IMR-90 (cell line): ENCODE data around the gene OR13A1. TPM values are rescaled to one million over a fixed set of nuclear protein-coding genes. Genes with fewer than 3 reads are reported as not detected.
"Not testable (repeated sequence)": the region's sequence is repeated elsewhere in the genome, so short reads cannot be mapped to it uniquely, and the experiment has no call there.

ENCODE experiments used
- ATAC-seq: fragments of 200-7000 bp; cut with Tn5 transposase; 2 replicates; pipeline ENCODE4 v1.9.1; 2020; ENCODE audit warnings: low read depth, mild to moderate bottlenecking, moderate library complexity
- BruUV-seq: library from RNA; stranded (reverse); fragments of 400-500 nt; replicated peaks from 2 replicates; lab custom pipeline; 2021; lab: Mats Ljungman, UMichigan
- CTCF ChIA-PET: fragments of 300-600 bp; formaldehyde crosslinking; extraction: SDS; loops from one replicate; lab custom pipeline; 2021; ENCODE audit warnings: antibody characterized with exemption; lab: Yijun Ruan, JAX
- POLR2A ChIA-PET: fragments of 300-600 bp; sonication (Branson Sonifier 250); formaldehyde crosslinking; loops from one replicate; lab custom pipeline; 2022; ENCODE audit warnings: antibody characterized with exemption; ENCODE audit not compliant: unreplicated experiment; lab: Charles Lee
- DNase-seq: peaks from one replicate; pipeline ENCODE4 v3.0.0; 2013
- H2AFZ ChIP-seq: replicated peaks from 2 replicates; pipeline ENCODE3; 2013; ENCODE audit warnings: low read length, mild to moderate bottlenecking; ENCODE audit not compliant: poor library complexity
- H2AK5ac ChIP-seq: 2 replicates; pipeline ENCODE4 v1.6.1; 2013; ENCODE audit warnings: low read depth, low read length, inconsistent platforms
- H2AK9ac ChIP-seq: replicated peaks from 2 replicates; pipeline ENCODE3; 2013; ENCODE audit warnings: mild to moderate bottlenecking, low read depth, low read length, moderate library complexity; ENCODE audit not compliant: poor library complexity
- H2BK120ac ChIP-seq: 2 replicates; pipeline ENCODE4 v1.6.1; 2013; ENCODE audit warnings: low read depth, low read length, inconsistent platforms
- H2BK15ac ChIP-seq: 3 replicates; pipeline ENCODE4 v1.6.1; 2013; ENCODE audit warnings: low read depth, low read length, inconsistent platforms
- H2BK20ac ChIP-seq: 2 replicates; pipeline ENCODE4 v1.6.1; 2013; ENCODE audit warnings: low read depth, mild to moderate bottlenecking, inconsistent platforms, low read length, moderate library complexity
- H2BK5ac ChIP-seq: 2 replicates; pipeline ENCODE4 v1.6.1; 2013; ENCODE audit warnings: mild to moderate bottlenecking, low read depth, low read length, inconsistent platforms; ENCODE audit not compliant: poor library complexity, severe bottlenecking
- H3K14ac ChIP-seq: replicated peaks from 2 replicates; pipeline ENCODE4 v1.6.1; 2013; ENCODE audit warnings: low read depth, low read length, inconsistent platforms
- H3K18ac ChIP-seq: 2 replicates; pipeline ENCODE4 v1.6.1; 2013; ENCODE audit warnings: low read depth, low read length, control low read depth
- H3K23ac ChIP-seq: 2 replicates; pipeline ENCODE4 v1.6.1; 2013; ENCODE audit warnings: low read depth, low read length, inconsistent platforms
- H3K27ac ChIP-seq: 2 replicates; pipeline ENCODE4 v1.5.1; 2013; ENCODE audit warnings: mild to moderate bottlenecking, control low read depth, low read length; ENCODE audit not compliant: insufficient read depth
- H3K27me3 ChIP-seq: 2 replicates; pipeline ENCODE4 v1.6.1; 2013; ENCODE audit warnings: low read length; ENCODE audit not compliant: control insufficient read depth, insufficient read depth
- H3K36me3 ChIP-seq: 2 replicates; pipeline ENCODE4 v1.6.1; 2013; ENCODE audit warnings: low read length, mixed read lengths; ENCODE audit not compliant: control insufficient read depth, insufficient read depth
- H3K4ac ChIP-seq: 2 replicates; pipeline ENCODE4 v1.6.1; 2013; ENCODE audit warnings: low read depth, low read length, inconsistent platforms
- H3K4me1 ChIP-seq: 2 replicates; pipeline ENCODE4 v1.6.1; 2013; ENCODE audit warnings: low read length, mixed read lengths; ENCODE audit not compliant: control insufficient read depth, insufficient read depth
- H3K4me2 ChIP-seq: 2 replicates; pipeline ENCODE4 v1.6.1; 2013; ENCODE audit warnings: low read depth, mild to moderate bottlenecking, control low read depth, low read length, moderate library complexity
- H3K4me3 ChIP-seq: 2 replicates; pipeline ENCODE4 v1.5.1; 2013; ENCODE audit warnings: low read depth, mild to moderate bottlenecking, control low read depth, low read length, moderate library complexity; ENCODE audit not compliant: insufficient read depth
- H3K56ac ChIP-seq: 2 replicates; pipeline ENCODE4 v1.6.1; 2013; ENCODE audit warnings: low read length, inconsistent platforms; ENCODE audit not compliant: insufficient read depth; ENCODE audit errors: extremely low read depth
- H3K79me1 ChIP-seq, 2 experiments: 2 replicates each; pipeline ENCODE4 v1.6.1; 2013; ENCODE audit warnings: low read length in 2 of 2, inconsistent platforms in 1 of 2, low read depth in 1 of 2
- H3K9ac ChIP-seq: 2 replicates; pipeline ENCODE4 v1.6.1; 2013; ENCODE audit warnings: low read depth, low read length, control low read depth
- H3K9me1 ChIP-seq: 2 replicates; pipeline ENCODE4 v1.6.1; 2013; ENCODE audit warnings: low read length, inconsistent platforms; ENCODE audit not compliant: insufficient read depth
- H3K9me3 ChIP-seq: 2 replicates; pipeline ENCODE4 v1.6.1; 2013; ENCODE audit warnings: low read length; ENCODE audit not compliant: control insufficient read depth, insufficient read depth
- H4K20me1 ChIP-seq: 2 replicates; pipeline ENCODE4 v1.6.1; 2013; ENCODE audit warnings: low read length, inconsistent platforms; ENCODE audit not compliant: insufficient read depth
- H4K5ac ChIP-seq: 2 replicates; pipeline ENCODE4 v1.6.1; 2013; ENCODE audit warnings: mild to moderate bottlenecking, low read depth, low read length, control low read depth
- H4K8ac ChIP-seq, 2 experiments: 2 replicates each; pipeline ENCODE4 v1.6.1; 2013; ENCODE audit warnings: low read depth in 2 of 2, low read length in 2 of 2, control low read depth in 1 of 2, inconsistent platforms in 1 of 2
- H4K91ac ChIP-seq: 2 replicates; pipeline ENCODE4 v1.6.1; 2013; ENCODE audit warnings: low read depth, low read length, inconsistent platforms; ENCODE audit not compliant: insufficient read depth
- WGBS, 2 experiments: methylation state at CpG; one replicate each; pipeline versions ENCODE4 v1.1.5 to v1.1.7; 2013; ENCODE audit warnings: missing lambda C conversion rate in 2 of 2; ENCODE audit not compliant: insufficient read length in 1 of 2; ENCODE audit errors: extremely low coverage in 2 of 2; 5-methylcytosine and 5-hydroxymethylcytosine counted together
- dilution Hi-C: fragments of 300-500 bp; cut with HindIII; formaldehyde crosslinking; loops from one replicate; pipeline ENCODE4 v1.14.3; 2018; ENCODE audit warnings: low sequenced_read_pairs; ENCODE audit not compliant: unreplicated experiment
- in situ Hi-C: fragments of 300-500 bp; cut with MboI; formaldehyde crosslinking; loops from 3 replicates; pipeline ENCODE4 v1.14.3; 2019; ENCODE audit warnings: low sequenced_read_pairs, inconsistent platforms, mixed read lengths
- intact Hi-C: fragments of 100-400 bp; cut with micrococcal nuclease; formaldehyde crosslinking; loops from 2 replicates; pipeline ENCODE4 v1.10.0; 2022
- polyA plus RNA-seq, 3 experiments: library from polyadenylated mRNA; depleted of rRNA; stranded (reverse); fragments of >200 nt; gene quantifications; 2 replicates each; pipeline ENCODE4 v1.2.3, GENCODE V29; 2012; ENCODE audit warnings: low replicate concordance in 1 of 3
- total RNA-seq: library from RNA; depleted of rRNA; stranded (reverse); fragments of >200 nt; gene quantifications from 2 replicates; pipeline ENCODE4 v1.2.3, GENCODE V29; 2012

The OR13A1 gene
- total and polyA plus RNA-seq, 2 of the 4 experiments (the other 2 are of a cell fraction): not detected

- H3K56ac ChIP-seq, H3K27ac ChIP-seq, H2AK5ac ChIP-seq, H4K5ac ChIP-seq, CTCF ChIA-PET, H4K91ac ChIP-seq, H3K9me3 ChIP-seq, H2BK5ac ChIP-seq, H3K14ac ChIP-seq, H3K4ac ChIP-seq, POLR2A ChIA-PET, H2BK20ac ChIP-seq, H3K23ac ChIP-seq, H3K4me1 ChIP-seq, H3K18ac ChIP-seq, H3K79me1 ChIP-seq, H3K9ac ChIP-seq, H3K27me3 ChIP-seq, in situ Hi-C loops, H2BK15ac ChIP-seq, H2AFZ ChIP-seq, BruUV-seq, DNase-seq, H4K8ac ChIP-seq, H3K9me1 ChIP-seq, intact Hi-C loops, ATAC-seq, dilution Hi-C loops, H2BK120ac ChIP-seq, H4K20me1 ChIP-seq, H3K36me3 ChIP-seq, H3K4me3 ChIP-seq, H3K4me2 ChIP-seq, H2AK9ac ChIP-seq: not testable (repeated sequence)
- WGBS, 2 experiments: no CpG with 5 or more reads among the region's 4 CpGs
These were observed 25.0 kb upstream of the OR13A1 start for GRCh38 chr10:45340420-45340819.
